K562 (cell line): ENCODE results near the gene TMEM208. TPM values are rescaled to one million over a fixed set of nuclear protein-coding genes. Genes with fewer than 3 reads are reported as not detected.
A peak's percentile ranks its signal among the peaks of the same experiment; 100 is the strongest.

Experiments
- BHLHE40 ChIP-seq: IDR thresholded peaks from 2 replicates; pipeline ENCODE4 v1.6.1; 2011; ENCODE audit warnings: low read length, improper control_type of control experiment
- CBX3 ChIP-seq, 2 experiments: IDR thresholded peaks; 1 replicate in 1 of 2; 2 replicates in 1 of 2; pipeline ENCODE4 v1.6.1; 2012; ENCODE audit warnings: inconsistent platforms in 2 of 2, low read length in 2 of 2, borderline replicate concordance in 1 of 2, control low read depth in 1 of 2
- CC2D1A ChIP-seq: fragments of 450-650 bp; IDR thresholded peaks from 2 replicates; pipeline ENCODE4 v1.6.1; 2017; ENCODE audit warnings: mild to moderate bottlenecking
- CGGBP1 ChIP-seq: fragments of 250-450 bp; sonication (Bioruptor Pico); IDR thresholded peaks from 2 replicates; pipeline ENCODE4 v1.9.0; 2021; ENCODE audit warnings: mild to moderate bottlenecking
- DNMT1 ChIP-seq: fragments of 450-650 bp; IDR thresholded peaks from 2 replicates; pipeline ENCODE4 v1.6.1; 2016; ENCODE audit warnings: antibody characterized with exemption, mild to moderate bottlenecking
- ELF1 ChIP-seq: fragments of 200-800 bp; sonication (Bioruptor generic); IDR thresholded peaks from 2 replicates; pipeline ENCODE4 v1.6.1; 2016; ENCODE audit warnings: missing genetic modification characterization, missing compliant biosample characterization
- FOXA3 ChIP-seq, 2 experiments: fragments of 450-650 bp in 1 of 2; sonication (generic) in 1 of 2; formaldehyde crosslinking; IDR thresholded peaks in 1 of 2; conservative IDR thresholded peaks in 1 of 2; 2 replicates each; pipeline versions ENCODE4 v1.4.0 to v1.8.0; 2020 to 2022; ENCODE audit warnings: mild to moderate bottlenecking in 2 of 2, missing genetic modification reagents in 1 of 2
- GABPB1 ChIP-seq: sonication (generic); formaldehyde crosslinking; IDR thresholded peaks from 2 replicates; pipeline ENCODE4 v1.8.0; 2022; ENCODE audit warnings: mild to moderate bottlenecking, missing genetic modification reagents
- HSF4 ChIP-seq: fragments of 250-450 bp; sonication (Bioruptor Pico); IDR thresholded peaks from 2 replicates; pipeline ENCODE4 v2.1.2; 2022; ENCODE audit warnings: mild to moderate bottlenecking, moderate library complexity, borderline replicate concordance
- JUND ChIP-seq, 2 experiments: IDR thresholded peaks; 2 replicates in 1 of 2; 3 replicates in 1 of 2; pipeline ENCODE4 v1.6.1; 2011; ENCODE audit warnings: borderline replicate concordance in 2 of 2, low read depth in 2 of 2, low read length in 2 of 2, improper control_type of control experiment in 1 of 2, missing biosample characterization in 1 of 2, missing genetic modification characterization in 1 of 2, missing genetic modification reagents in 1 of 2
- L3MBTL2 ChIP-seq: fragments of 450-650 bp; IDR thresholded peaks from 2 replicates; pipeline ENCODE4 v1.6.1; 2016; ENCODE audit warnings: mild to moderate bottlenecking, moderate library complexity
- MAZ ChIP-seq, 2 experiments: fragments of 450-650 bp in 1 of 2; sonication (generic) in 1 of 2; formaldehyde crosslinking; IDR thresholded peaks in 1 of 2; conservative IDR thresholded peaks in 1 of 2; 2 replicates each; pipeline versions ENCODE4 v1.4.0 to v1.5.0; 2020; ENCODE audit warnings: mild to moderate bottlenecking in 1 of 2, missing genetic modification reagents in 1 of 2
- MLLT1 ChIP-seq, 2 experiments: fragments of 450-650 bp; IDR thresholded peaks; 2 replicates each; pipeline ENCODE4 v1.6.1; 2016
- MTA3 ChIP-seq: fragments of 450-650 bp; formaldehyde crosslinking; IDR thresholded peaks from 2 replicates; pipeline ENCODE4 v1.6.1; 2017; ENCODE audit warnings: mild to moderate bottlenecking, borderline replicate concordance
- NBN ChIP-seq: fragments of 450-650 bp; IDR thresholded peaks from 2 replicates; pipeline ENCODE4 v1.6.1; 2016; ENCODE audit warnings: low read depth, mild to moderate bottlenecking
- RB1 ChIP-seq: fragments of 450-650 bp; IDR thresholded peaks from 2 replicates; pipeline ENCODE4 v1.6.1; 2017; ENCODE audit warnings: low read depth, mild to moderate bottlenecking
- SMAD4 ChIP-seq: fragments of 250-450 bp; sonication (Bioruptor Pico); conservative IDR thresholded peaks from 2 replicates; pipeline ENCODE4 v1.8.0; 2021; ENCODE audit warnings: inconsistent platforms, mild to moderate bottlenecking, moderate library complexity
- SREBF2 ChIP-seq: sonication (generic); formaldehyde crosslinking; IDR thresholded peaks from 2 replicates; pipeline ENCODE4 v1.4.0; 2020; ENCODE audit warnings: mild to moderate bottlenecking, missing genetic modification reagents
- TAF7 ChIP-seq: fragments of 450-650 bp; IDR thresholded peaks from 2 replicates; pipeline ENCODE4 v1.6.1; 2016; ENCODE audit warnings: missing genetic modification characterization, missing compliant biosample characterization
- ZNF124 ChIP-seq: sonication (generic); formaldehyde crosslinking; IDR thresholded peaks from 2 replicates; pipeline ENCODE4 v1.8.1; 2022; ENCODE audit warnings: missing genetic modification reagents
- ZNF224 ChIP-seq: sonication (generic); formaldehyde crosslinking; IDR thresholded peaks from 2 replicates; pipeline ENCODE4 v1.8.0; 2022; ENCODE audit warnings: mild to moderate bottlenecking, missing genetic modification reagents
- ZNF280A ChIP-seq: fragments of 450-650 bp; IDR thresholded peaks from 2 replicates; pipeline ENCODE4 v1.6.1; 2018; ENCODE audit warnings: mild to moderate bottlenecking, low read depth; ENCODE audit not compliant: partially characterized antibody
- ZSCAN32 ChIP-seq: fragments of 450-650 bp; formaldehyde crosslinking; IDR thresholded peaks from 2 replicates; pipeline ENCODE4 v1.4.0; 2020; ENCODE audit warnings: mild to moderate bottlenecking, moderate library complexity
- polyA plus RNA-seq, 8 experiments: library from polyadenylated mRNA; depleted of rRNA in 4 of 8; stranded (reverse) in 5 of 8; unstranded in 3 of 8; fragments of >200 nt; fragmentation: Nextera tagmentation in 2 of 8; fragmentation: Illumina TruSeq in 1 of 8; extraction: Ambion mirVana in 2 of 8; extraction: Trizol in 1 of 8; gene quantifications; 2 replicates each; pipeline versions ENCODE4 v1.2.1 to v1.2.3, GENCODE V29; 2011 to 2014; ENCODE audit warnings: inconsistent platforms in 1 of 8, missing spikeins in 1 of 8
- total RNA-seq, 7 experiments: library from RNA; depleted of rRNA in 6 of 7; stranded (reverse); fragments of >200 nt in 6 of 7; fragmentation: Illumina TruSeq in 2 of 7; extraction: Trizol in 2 of 7; gene quantifications; 2 replicates each; pipeline versions ENCODE4 v1.2.1 to v1.2.3, GENCODE V29; 2011 to 2021; ENCODE audit warnings: low replicate concordance in 1 of 7
- TF ChIP-seq, protein P1 (sequence below): sonication (generic); IDR thresholded peaks from 2 replicates; pipeline ENCODE4 v1.6.1; 2016

Gene TMEM208
- total and polyA plus RNA-seq, 9 of the 15 experiments (the other 6 are each of a cell fraction or from before 2014, with no cell fraction given): 31.8 to 239 (median 54.3) TPM

- TF ChIP-seq ZNF280A (no peak), HSF4 (no peak), CGGBP1 (no peak), ELF1 (tag) (peak; percentile 97), SMAD4 (peak; percentile 74), ZNF124 (CRISPR knock-in tag) (no peak), GABPB1 (CRISPR knock-in tag) (peak; percentile 92), RB1 (peak; percentile 78; the same call in 1 of the 2 replicates), MLLT1 (IDR thresholded peaks at IDR 0.05) (peak in 1 of 2 experiments; percentile 56; a peak in 2 of 4 replicates), NBN (no peak), CBX3 (IDR thresholded peaks at IDR 0.05; ENCODE audit: borderline replicate concordance in 1 of 2, low read length in 2 of 2) (no peak), ZNF224 (no peak), L3MBTL2 (peak; percentile 40; the same call in 1 of the 2 replicates), FOXA3 (CRISPR knock-in tag; conservative IDR thresholded peaks at IDR 0.05 in 1 of 2, IDR thresholded peaks at IDR 0.05 in 1 of 2) (0 out of 4 replicates have a peak, but pooled peaks of 1 of the 2 experiments have one; percentile 35), JUND (IDR thresholded peaks at IDR 0.05; ENCODE audit: borderline replicate concordance, low read depth, low read length) (peak; percentile 67), JUND (tag; IDR thresholded peaks at IDR 0.05; ENCODE audit: borderline replicate concordance, low read depth, low read length) (peak; percentile 53; the same call in 1 of the 3 replicates), SREBF2 (CRISPR knock-in tag) (no peak), MAZ (CRISPR knock-in tag; conservative IDR thresholded peaks at IDR 0.05 in 1 of 2, IDR thresholded peaks at IDR 0.05 in 1 of 2) (peak; percentile 71 to 73; a peak in 3 of 4 replicates), CC2D1A (no peak), MTA3 (peak; percentile 19; the same call in 1 of the 2 replicates), ZSCAN32 (CRISPR knock-in tag) (no peak), TAF7 (tag) (no peak), BHLHE40 (peak; percentile 95), DNMT1 (no peak)
- TF ChIP-seq, protein P1, sequence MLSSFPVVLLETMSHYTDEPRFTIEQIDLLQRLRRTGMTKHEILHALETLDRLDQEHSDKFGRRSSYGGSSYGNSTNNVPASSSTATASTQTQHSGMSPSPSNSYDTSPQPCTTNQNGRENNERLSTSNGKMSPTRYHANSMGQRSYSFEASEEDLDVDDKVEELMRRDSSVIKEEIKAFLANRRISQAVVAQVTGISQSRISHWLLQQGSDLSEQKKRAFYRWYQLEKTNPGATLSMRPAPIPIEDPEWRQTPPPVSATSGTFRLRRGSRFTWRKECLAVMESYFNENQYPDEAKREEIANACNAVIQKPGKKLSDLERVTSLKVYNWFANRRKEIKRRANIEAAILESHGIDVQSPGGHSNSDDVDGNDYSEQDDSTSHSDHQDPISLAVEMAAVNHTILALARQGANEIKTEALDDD: no peak
Observed at GRCh38 chr16:67191995-67192681, 34.8 kb upstream of the TMEM208 start, which contains the start of gene E2F4 (continued).
